ENCODE data around the gene SH2D4B.
"Not testable (repeated sequence)": the region's sequence is repeated elsewhere in the genome, so short reads cannot be mapped to it uniquely, and the experiment has no call there.

SH2D4B gene

GRCh38 chr10:80528901-80529300 is 8.8 kb upstream of the SH2D4B start:
- peak overlapping the region; percentile 93 for H3K27ac Mint-ChIP-seq
- H3K27me3 Mint-ChIP-seq = no peaks in the 10 kb centered on the region
- H3K9me3 Mint-ChIP-seq (ENCODE audit: low read depth) = no peaks in the 10 kb centered on the region
- peaks cover 5% of the 10 kb centered on the region for H3K36me3 Mint-ChIP-seq
- peaks cover 86% of the 10 kb centered on the region for H3K4me1 Mint-ChIP-seq (ENCODE audit: low read depth)
- peak overlapping the region; percentile 72 for H3K4me3 Mint-ChIP-seq

GRCh38 chr10:80529604-80530003 is 8.1 kb upstream of the SH2D4B start:
- Mint-ChIP-seq H3K4me3 (peak overlapping the region; percentile 72), H3K27me3 (no peaks in the 10 kb centered on the region), H3K9me3 (ENCODE audit: low read depth) (no peaks in the 10 kb centered on the region), H3K27ac (peak overlapping the region; percentile 93), H3K4me1 (ENCODE audit: low read depth) (peaks cover 79% of the 10 kb centered on the region), H3K36me3 (peaks cover 5% of the 10 kb centered on the region)

GRCh38 chr10:80530251-80530650 is 7.5 kb upstream of the SH2D4B start:
- Mint-ChIP-seq H3K4me1 (ENCODE audit: low read depth) (peaks cover 73% of the 10 kb centered on the region), H3K27me3 (no peaks in the 10 kb centered on the region), H3K27ac (peak overlapping the region; percentile 93), H3K4me3 (peak overlapping the region; percentile 72), H3K36me3 (peaks cover 5% of the 10 kb centered on the region), H3K9me3 (ENCODE audit: low read depth) (no peaks in the 10 kb centered on the region)

GRCh38 chr10:80530816-80531215 is 6.9 kb upstream of the SH2D4B start:
- Mint-ChIP-seq H3K27me3 (no peaks in the 10 kb centered on the region), H3K36me3 (peaks cover 7% of the 10 kb centered on the region), H3K27ac (peak overlapping the region; percentile 93), H3K9me3 (ENCODE audit: low read depth) (no peaks in the 10 kb centered on the region), H3K4me1 (ENCODE audit: low read depth) (peaks cover 72% of the 10 kb centered on the region), H3K4me3 (peak overlapping the region; percentile 15)

GRCh38 chr10:80532571-80532970 is 5.1 kb upstream of the SH2D4B start:
- peaks cover 7% of the 10 kb centered on the region for H3K36me3 Mint-ChIP-seq
- H3K4me1 Mint-ChIP-seq (ENCODE audit: low read depth) = peaks cover 67% of the 10 kb centered on the region
- no peaks in the 10 kb centered on the region for H3K27me3 Mint-ChIP-seq
- peak overlapping the region; percentile 52 for H3K4me3 Mint-ChIP-seq
- peak overlapping the region; percentile 93 for H3K27ac Mint-ChIP-seq
- no peaks in the 10 kb centered on the region for H3K9me3 Mint-ChIP-seq (ENCODE audit: low read depth)

GRCh38 chr10:80534059-80534458 is 3.6 kb upstream of the SH2D4B start:
- not testable (repeated sequence) for H3K36me3 Mint-ChIP-seq; H3K4me3 Mint-ChIP-seq; H3K27me3 Mint-ChIP-seq; H3K27ac Mint-ChIP-seq; H3K9me3 Mint-ChIP-seq (ENCODE audit: low read depth)
- H3K4me1 Mint-ChIP-seq (ENCODE audit: low read depth) = peaks cover 55% of the 10 kb centered on the region

- H3K27ac Mint-ChIP-seq; H3K4me3 Mint-ChIP-seq; H3K9me3 Mint-ChIP-seq (ENCODE audit: low read depth); H3K27me3 Mint-ChIP-seq; H3K36me3 Mint-ChIP-seq: not testable (repeated sequence)
- peaks cover 49% of the 10 kb centered on the region for H3K4me1 Mint-ChIP-seq (ENCODE audit: low read depth)
Measured at GRCh38 chr10:80534646-80535045, 3.1 kb upstream of the SH2D4B start.

GRCh38 chr10:80535671-80536360 is 1.9 kb upstream of the SH2D4B start:
- Mint-ChIP-seq H3K9me3 (ENCODE audit: low read depth) (no peaks in the 10 kb centered on the region), H3K36me3 (peaks cover 7% of the 10 kb centered on the region), H3K27ac (peak overlapping the region; percentile 100), H3K4me3 (peak overlapping the region; percentile 94), H3K4me1 (ENCODE audit: low read depth) (peaks cover 39% of the 10 kb centered on the region), H3K27me3 (no peaks in the 10 kb centered on the region)

GRCh38 chr10:80536361-80536835 is 1.3 kb upstream of the SH2D4B start:
- Mint-ChIP-seq H3K9me3 (ENCODE audit: low read depth) (no peaks in the 10 kb centered on the region), H3K36me3 (peaks cover 7% of the 10 kb centered on the region), H3K4me3 (peak overlapping the region; percentile 94), H3K4me1 (ENCODE audit: low read depth) (peaks cover 34% of the 10 kb centered on the region), H3K27me3 (no peaks in the 10 kb centered on the region), H3K27ac (peak overlapping the region; percentile 100)

- Mint-ChIP-seq H3K9me3 (ENCODE audit: low read depth) (no peaks in the 10 kb centered on the region), H3K27ac (peak overlapping the region; percentile 100), H3K4me1 (ENCODE audit: low read depth) (peaks cover 26% of the 10 kb centered on the region), H3K27me3 (no peaks in the 10 kb centered on the region), H3K4me3 (peak overlapping the region; percentile 78), H3K36me3 (peaks cover 6% of the 10 kb centered on the region)
Measured at GRCh38 chr10:80537086-80537735, 491 bp upstream of the SH2D4B start.

GRCh38 chr10:80538481-80539185 is 931 bp downstream of the SH2D4B start:
- H3K4me3 Mint-ChIP-seq = no peak overlapping the region
- H3K9me3 Mint-ChIP-seq (ENCODE audit: low read depth) = no peaks in the 10 kb centered on the region
- H3K4me1 Mint-ChIP-seq (ENCODE audit: low read depth) = peaks cover 17% of the 10 kb centered on the region
- H3K27ac Mint-ChIP-seq = no peak overlapping the region
- H3K27me3 Mint-ChIP-seq = no peaks in the 10 kb centered on the region
- peaks cover 3% of the 10 kb centered on the region for H3K36me3 Mint-ChIP-seq

- no peaks in the 10 kb centered on the region for H3K9me3 Mint-ChIP-seq (ENCODE audit: low read depth)
- H3K36me3 Mint-ChIP-seq = peaks cover 3% of the 10 kb centered on the region
- peaks cover 17% of the 10 kb centered on the region for H3K4me1 Mint-ChIP-seq (ENCODE audit: low read depth)
- H3K27ac Mint-ChIP-seq = no peak overlapping the region
- H3K27me3 Mint-ChIP-seq = no peaks in the 10 kb centered on the region
- no peak overlapping the region for H3K4me3 Mint-ChIP-seq
Measured at GRCh38 chr10:80539421-80540031, 1.8 kb downstream of the SH2D4B start.

GRCh38 chr10:80540136-80540535 is 2.4 kb downstream of the SH2D4B start:
- peaks cover 3% of the 10 kb centered on the region for H3K36me3 Mint-ChIP-seq
- no peaks in the 10 kb centered on the region for H3K27me3 Mint-ChIP-seq
- no peaks in the 10 kb centered on the region for H3K9me3 Mint-ChIP-seq (ENCODE audit: low read depth)
- no peak overlapping the region for H3K27ac Mint-ChIP-seq
- H3K4me3 Mint-ChIP-seq = no peak overlapping the region
- H3K4me1 Mint-ChIP-seq (ENCODE audit: low read depth) = peaks cover 17% of the 10 kb centered on the region

- Mint-ChIP-seq H3K4me1 (ENCODE audit: low read depth) (peaks cover 14% of the 10 kb centered on the region), H3K36me3 (peaks cover 3% of the 10 kb centered on the region), H3K9me3 (ENCODE audit: low read depth) (no peaks in the 10 kb centered on the region), H3K27me3 (no peaks in the 10 kb centered on the region), H3K4me3 (no peak overlapping the region), H3K27ac (no peak overlapping the region)
Measured at GRCh38 chr10:80540618-80540980, 2.9 kb downstream of the SH2D4B start.
